NCI-H526 (cell line): ENCODE measurements around the gene XRN2.

ENCODE experiments used
- DNase-seq, 2 experiments: peaks; one replicate each; lab custom pipeline; 2025; lab: John Stamatoyannopoulos, UW

Gene XRN2

GRCh38 chr20:21430020-21430419 is 126.9 kb downstream of the XRN2 start:
- DNase-seq, result no peak

DNA sequence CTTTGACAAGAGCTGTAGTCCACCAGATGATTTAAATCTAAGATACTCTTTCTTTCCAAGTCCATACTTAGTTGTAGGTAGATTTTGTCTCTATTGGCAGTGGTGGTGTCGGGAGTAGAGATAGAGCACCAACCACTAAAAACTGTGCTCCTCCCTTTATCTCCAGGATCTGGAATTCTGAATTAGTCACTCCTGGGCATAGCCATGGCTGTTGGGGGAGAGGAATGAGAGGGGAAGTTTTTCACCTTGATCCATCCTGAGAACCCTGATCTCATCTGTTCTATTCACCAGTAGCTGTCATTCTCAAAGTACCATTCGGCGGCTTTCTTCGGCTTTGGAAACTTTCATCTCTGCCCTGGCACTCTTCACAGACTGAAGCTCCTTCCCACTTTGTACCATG is 129.8 kb downstream of the XRN2 start:
- DNase-seq, result no peak

DNA sequence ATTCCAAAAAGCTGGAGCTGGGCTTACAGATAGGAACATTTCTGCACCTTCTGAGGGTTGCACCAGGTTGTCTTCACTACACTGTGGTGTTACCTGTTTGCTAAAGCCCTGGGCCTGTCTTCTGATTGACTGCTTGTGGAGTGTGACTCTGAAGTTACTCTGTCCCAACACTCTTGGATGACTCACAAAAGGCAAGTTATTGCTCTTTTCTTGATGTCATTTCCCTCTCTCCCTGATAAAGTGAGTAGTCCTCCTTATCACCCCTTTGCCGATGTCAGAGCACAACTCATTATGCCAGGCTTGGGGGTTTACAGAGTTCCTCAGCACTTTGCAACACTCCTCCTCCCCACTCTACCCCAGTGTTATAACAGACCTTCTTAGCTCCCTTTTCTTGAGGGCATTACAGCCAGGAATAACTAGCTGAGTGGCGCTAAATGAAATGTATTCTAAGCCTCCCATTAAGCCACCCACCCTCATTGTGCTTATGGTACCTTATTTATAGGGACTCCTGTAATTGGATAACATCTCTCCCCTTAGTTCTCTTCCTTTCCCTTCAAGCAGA is 130.3 kb downstream of the XRN2 start:
- no peak for DNase-seq

DNA sequence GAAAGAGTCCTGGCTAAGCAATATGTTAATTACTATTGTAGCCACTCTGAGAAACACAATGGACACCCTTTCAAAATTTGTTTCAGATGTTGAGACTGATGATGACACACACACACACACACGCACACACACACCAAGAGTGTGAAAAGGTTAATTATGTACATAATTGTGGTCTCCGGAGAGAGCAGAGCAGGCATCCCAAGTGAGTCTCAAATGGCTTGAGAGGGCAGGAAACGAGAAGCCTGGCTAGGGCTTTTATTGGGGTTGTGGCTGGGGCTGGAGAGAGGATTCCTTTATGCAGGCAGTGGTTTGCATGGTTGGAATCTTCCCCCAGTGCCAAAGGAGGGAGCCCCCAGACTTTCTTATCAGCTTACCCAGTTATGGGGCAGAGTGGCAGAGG is 132.4 kb downstream of the XRN2 start:
- DNase-seq, result no peak

DNA sequence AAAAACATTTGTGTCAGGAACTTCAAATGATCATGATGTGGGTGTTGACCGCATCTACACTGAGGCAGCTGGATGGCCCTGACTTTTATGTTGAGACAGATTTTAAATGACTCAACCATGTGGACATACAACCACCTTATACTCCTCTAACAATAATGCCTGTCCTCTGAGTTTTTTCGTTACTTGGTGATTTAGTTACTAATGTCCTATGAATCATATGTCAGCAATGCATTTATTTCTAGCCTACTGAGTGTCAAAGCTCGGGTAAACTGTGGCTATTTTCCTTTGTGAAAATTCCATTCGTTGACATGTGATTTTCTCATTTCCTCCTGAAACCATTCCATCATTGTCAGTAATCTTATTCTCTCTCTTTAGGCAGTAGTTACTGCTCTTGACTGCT is 133.1 kb downstream of the XRN2 start:
- DNase-seq, result no peak

DNA sequence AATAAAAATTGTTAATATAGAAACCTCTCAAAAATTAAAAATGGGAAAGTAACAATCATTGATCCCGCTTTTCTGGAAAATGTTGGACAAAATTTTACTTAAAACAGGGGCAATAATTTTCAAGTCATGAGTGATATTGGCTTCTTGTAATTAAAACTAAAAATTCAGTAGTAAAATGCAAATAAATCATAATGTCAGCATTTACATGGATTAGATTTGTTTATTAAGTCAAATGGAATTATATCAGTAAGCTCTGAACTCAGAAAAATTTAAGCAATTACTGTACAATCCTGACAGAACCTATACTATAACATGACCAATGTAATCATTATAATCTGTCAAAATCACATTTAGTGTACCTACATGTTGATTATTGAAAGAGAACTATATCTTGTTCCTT is 134.1 kb downstream of the XRN2 start:
- DNase-seq, result no peak

- no peak for DNase-seq
Measured at GRCh38 chr20:21437816-21438215, 134.7 kb downstream of the XRN2 start.
